Panc1 (cell line): ENCODE results near the gene C4orf51. TPM values are rescaled to one million over a fixed set of nuclear protein-coding genes. Genes with fewer than 3 reads are reported as not detected.
A peak's percentile ranks its signal among the peaks of the same experiment; 100 is the strongest.

Experiments
- ATAC-seq: fragments of 200-7000 bp; cut with Tn5 transposase; 2 replicates; pipeline ENCODE4 v1.9.1; 2020; ENCODE audit warnings: mild to moderate bottlenecking, moderate library complexity
- BruUV-seq: library from RNA; stranded (reverse); fragments of 400-500 nt; replicated peaks from 2 replicates; lab custom pipeline; 2021; lab: Mats Ljungman, UMichigan
- CTCF ChIA-PET: fragments of 300-600 bp; sonication (Branson Sonifier 250); formaldehyde crosslinking; loops from one replicate; lab custom pipeline; 2022; ENCODE audit warnings: antibody characterized with exemption; lab: Charles Lee
- POLR2A ChIA-PET: fragments of 300-600 bp; sonication (Branson Sonifier 250); formaldehyde crosslinking; loops from one replicate; lab custom pipeline; 2022; ENCODE audit warnings: antibody characterized with exemption; lab: Charles Lee
- DNase-seq: peaks from one replicate; pipeline ENCODE4 v3.0.0-alpha.2; 2010; ENCODE audit warnings: low read depth, low spot score
- H3K27ac ChIP-seq: 2 replicates; pipeline ENCODE4 v1.5.1; 2011; ENCODE audit warnings: mild to moderate bottlenecking, low read length, inconsistent platforms
- H3K27me3 ChIP-seq: fragments of 200-500 bp; sonication (Bioruptor generic); 2 replicates; pipeline ENCODE4 v1.6.0; 2014; ENCODE audit warnings: low read length, inconsistent platforms; ENCODE audit not compliant: control insufficient read depth, insufficient read depth
- H3K36me3 ChIP-seq: fragments of 200-500 bp; sonication (Bioruptor generic); 2 replicates; pipeline ENCODE4 v1.5.1; 2014; ENCODE audit warnings: inconsistent platforms, mild to moderate bottlenecking, low read length, moderate library complexity; ENCODE audit not compliant: control insufficient read depth, insufficient read depth
- H3K4me1 ChIP-seq: 2 replicates; pipeline ENCODE4 v1.5.1; 2011; ENCODE audit warnings: inconsistent platforms, mild to moderate bottlenecking, low read length, moderate library complexity; ENCODE audit not compliant: control insufficient read depth, insufficient read depth
- H3K4me3 ChIP-seq, 2 experiments: 2 replicates each; pipeline ENCODE4 v1.5.1; 2011 to 2012; ENCODE audit warnings: low read depth in 2 of 2, low read length in 2 of 2, mild to moderate bottlenecking in 2 of 2, inconsistent platforms in 1 of 2, moderate library complexity in 1 of 2
- H3K9me3 ChIP-seq: fragments of 200-500 bp; sonication (Bioruptor generic); 2 replicates; pipeline ENCODE4 v1.5.1; 2014; ENCODE audit warnings: low read depth, mild to moderate bottlenecking, inconsistent platforms, low read length, moderate library complexity; ENCODE audit not compliant: control insufficient read depth, insufficient read depth
- CTCF ChIP-seq: fragments of 450-650 bp; IDR thresholded peaks from 2 replicates; pipeline ENCODE4 v1.5.1; 2017; ENCODE audit warnings: mild to moderate bottlenecking
- POLR2AphosphoS5 ChIP-seq: IDR thresholded peaks from 2 replicates; pipeline ENCODE4 v1.6.1; 2012; ENCODE audit warnings: mild to moderate bottlenecking, low read depth, low read length, moderate library complexity
- REST ChIP-seq, 2 experiments: IDR thresholded peaks; 2 replicates each; pipeline ENCODE4 v1.6.1; 2011 to 2012; ENCODE audit warnings: low read depth in 2 of 2, control low read depth in 1 of 2, low read length in 1 of 2, mild to moderate bottlenecking in 1 of 2, moderate library complexity in 1 of 2; ENCODE audit not compliant: insufficient read depth in 1 of 2
- SIN3A ChIP-seq: IDR thresholded peaks from 2 replicates; pipeline ENCODE4 v1.6.1; 2012; ENCODE audit warnings: low read depth, mild to moderate bottlenecking, low read length, moderate library complexity, borderline replicate concordance; ENCODE audit not compliant: insufficient read depth
- TCF7L2 ChIP-seq: IDR thresholded peaks from 2 replicates; pipeline ENCODE4 v1.6.1; 2011; ENCODE audit warnings: mild to moderate bottlenecking, low read depth, low read length, inconsistent platforms
- in situ Hi-C: cut with HindIII; loops from 2 replicates; pipeline ENCODE4 v1.10.0; 2016; ENCODE audit warnings: low sequenced_read_pairs, low pct_unique_long_range_greater_than_20kb
- intact Hi-C: fragments of 100-400 bp; cut with micrococcal nuclease; formaldehyde crosslinking; loops from one replicate; pipeline ENCODE4 v1.10.0; 2022; ENCODE audit not compliant: unreplicated experiment
- total RNA-seq: library from RNA; stranded (reverse); gene quantifications from one replicate; pipeline ENCODE4 v1.2.1, GENCODE V29; 2021; ENCODE audit not compliant: unreplicated experiment

The C4orf51 gene
- total RNA-seq, 1 experiment from 2014 or later, result not detected

- CTCF ChIA-PET, result no interaction called here
- no peaks in the 10 kb centered on the region for H3K9me3 ChIP-seq
- intact Hi-C loops, result no loop called here
- H3K36me3 ChIP-seq, result no peaks in the 10 kb centered on the region
- H3K4me3 ChIP-seq, result peak overlapping the region in 1 of 2 experiments; percentile 23; a peak in 1 of 4 replicates
- DNase-seq (no peak), ATAC-seq (peak; percentile 60)
- BruUV-seq, result no TSS peak
- TF ChIP-seq CTCF, result no peak
- TF ChIP-seq TCF7L2, result no peak
- in situ Hi-C loops, result no loop called here
- H3K4me1 ChIP-seq, result peaks cover 5% of the 10 kb centered on the region; the same call in 1 of the 2 replicates
- H3K27me3 ChIP-seq, result no peaks in the 10 kb centered on the region
- POLR2A ChIA-PET, result no interaction called here
- H3K27ac ChIP-seq, result no peak overlapping the region
Measured at GRCh38 chr4:145734576-145735346, 54.8 kb downstream of the C4orf51 start.

- DNase-seq (no peak), ATAC-seq (peak; percentile 20; the same call in 1 of the 2 replicates)
- intact Hi-C loops, result no loop called here
- no peak overlapping the region for H3K4me3 ChIP-seq
- no peaks in the 10 kb centered on the region for H3K27me3 ChIP-seq
- BruUV-seq, result no TSS peak
- ChIA-PET POLR2A (no interaction called here), CTCF (no interaction called here)
- TF ChIP-seq TCF7L2 (no peak), CTCF (no peak), SIN3A (no peak), POLR2AphosphoS5 (no peak), REST (IDR thresholded peaks at IDR 0.05; ENCODE audit: insufficient read depth in 1 of 2, low read depth in 2 of 2, low read length in 1 of 2) (no peak)
- no peaks in the 10 kb centered on the region for H3K9me3 ChIP-seq
- H3K27ac ChIP-seq, result no peak overlapping the region
- in situ Hi-C loops, result no loop called here
- H3K4me1 ChIP-seq, result peaks cover 5% of the 10 kb centered on the region; the same call in 1 of the 2 replicates
- H3K36me3 ChIP-seq, result no peaks in the 10 kb centered on the region
Measured at GRCh38 chr4:145735347-145735675, 55.4 kb downstream of the C4orf51 start.
